ENCODE measurements around the gene SDK1.
"Not testable (repeated sequence)": the region's sequence is repeated elsewhere in the genome, so short reads cannot be mapped to it uniquely, and the experiment has no call there.

Gene SDK1

DNA sequence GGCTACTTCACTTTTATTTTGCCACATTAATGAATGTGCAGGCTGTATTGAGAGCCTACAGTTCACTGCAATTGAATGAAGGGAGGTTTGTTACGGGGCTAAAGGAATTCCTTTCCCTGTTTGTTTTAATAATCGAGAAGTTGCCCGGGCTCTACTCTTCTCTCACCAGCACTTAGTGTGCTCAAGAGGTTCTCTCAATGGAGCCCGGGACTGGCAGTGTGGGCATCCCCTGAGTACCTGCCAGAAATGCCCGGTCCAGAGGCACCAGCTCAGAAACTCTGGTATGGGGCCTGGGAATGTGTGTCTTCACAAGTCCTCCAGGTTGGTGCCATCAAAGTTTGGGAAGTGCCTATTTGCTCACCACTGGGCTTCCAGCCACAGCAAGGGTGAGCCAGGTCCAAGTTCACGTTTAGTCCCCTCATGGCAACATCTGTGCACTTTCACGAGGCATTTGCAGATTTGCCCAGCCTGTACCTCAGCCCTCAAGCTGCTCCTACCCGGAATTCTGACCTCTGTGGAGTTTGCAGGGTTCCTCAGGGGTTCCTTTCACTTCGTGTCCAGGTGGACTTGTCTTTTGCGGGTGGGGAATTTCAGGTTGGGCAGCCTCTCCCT is 622.4 kb downstream of the SDK1 start:
- no peak for DNase-seq (ENCODE audit: low spot score)

DNA sequence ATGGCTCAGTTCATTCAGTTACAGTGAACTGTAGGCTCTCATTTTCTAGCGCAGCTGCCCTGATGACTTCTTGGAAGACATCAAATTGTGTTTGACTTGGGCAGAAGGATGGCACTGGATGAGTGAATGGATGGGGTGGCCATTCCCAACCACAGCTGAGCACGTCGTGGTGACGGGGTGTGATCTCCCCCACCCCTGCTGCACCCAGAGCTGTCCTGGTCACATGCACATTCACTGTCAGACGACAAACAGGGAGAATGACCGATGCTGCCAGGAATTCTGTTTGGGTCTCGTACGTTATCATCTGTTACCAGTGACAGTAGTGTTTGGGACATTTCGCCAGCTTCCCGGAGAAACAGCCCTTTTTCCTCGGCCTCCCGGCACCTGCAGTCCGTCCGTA is 623.2 kb downstream of the SDK1 start:
- no peak for DNase-seq (ENCODE audit: low spot score)

GRCh38 chr7:3927446-3928110 is 626.5 kb downstream of the SDK1 start:
- no peak for DNase-seq (ENCODE audit: low spot score)

GRCh38 chr7:3928727-3929515 is 627.9 kb downstream of the SDK1 start:
- DNase-seq (ENCODE audit: low spot score), result no peak

DNA sequence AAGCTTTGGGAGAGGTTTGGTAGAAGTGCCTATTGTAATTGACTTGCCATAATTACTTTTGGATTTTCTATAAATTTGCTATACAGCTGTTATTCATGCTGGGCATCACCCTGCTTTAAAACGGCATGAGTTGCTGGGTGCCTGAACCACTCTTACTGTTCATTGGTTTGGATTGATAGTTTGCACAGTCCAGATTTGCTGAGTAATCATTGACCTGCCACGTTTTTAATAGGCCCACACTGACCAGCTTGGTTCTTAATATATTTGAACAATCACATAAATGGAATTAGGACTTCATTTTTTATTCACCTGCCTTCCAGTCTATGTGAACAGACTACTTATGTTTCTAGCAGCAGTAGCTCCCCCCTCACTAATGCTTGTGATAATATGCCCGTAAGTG is 630.8 kb downstream of the SDK1 start:
- no peak for DNase-seq (ENCODE audit: low spot score)

- no peak for DNase-seq (ENCODE audit: low spot score)
These were observed 636.1 kb downstream of the SDK1 start for GRCh38 chr7:3937146-3937545.

DNA sequence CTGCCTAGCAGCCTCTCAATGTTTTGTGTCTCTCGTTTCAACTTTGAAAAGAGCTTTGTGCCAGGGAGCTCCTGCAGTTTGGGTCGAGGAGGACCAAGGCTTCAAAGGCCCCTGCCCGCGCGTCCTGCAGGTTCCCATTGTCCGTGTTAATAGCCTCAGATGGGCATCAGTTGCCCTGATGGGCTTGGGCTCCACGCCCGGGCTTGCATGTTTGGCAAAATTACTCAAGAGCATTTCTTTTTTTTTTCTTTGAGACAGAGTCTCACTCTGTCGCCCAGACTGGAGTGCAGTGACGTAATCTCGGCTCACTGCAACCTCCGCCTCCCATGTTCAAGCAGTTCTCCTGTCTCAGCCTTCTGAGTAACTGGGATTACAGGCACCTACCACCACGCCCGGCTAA is 636.6 kb downstream of the SDK1 start:
- no peak for DNase-seq (ENCODE audit: low spot score)

DNA sequence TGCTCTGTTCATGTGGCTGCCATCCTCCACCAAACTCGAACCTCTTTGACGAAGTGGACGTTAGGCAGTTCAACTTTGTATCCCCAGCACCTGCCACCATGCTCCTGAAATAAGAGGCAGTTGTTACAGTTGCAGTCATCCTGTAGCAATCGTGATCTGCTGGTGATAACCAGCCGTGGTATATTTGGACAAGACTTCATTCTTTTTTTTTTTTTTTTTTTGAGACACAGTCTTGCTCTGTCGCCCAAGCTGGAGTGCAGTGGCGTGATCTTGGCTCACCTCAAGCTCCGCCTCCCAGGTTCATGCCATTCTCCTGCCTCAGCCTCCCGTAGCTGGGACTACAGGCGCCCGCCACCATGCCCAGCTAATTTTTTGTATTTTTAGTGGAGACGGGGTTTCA is 640.7 kb downstream of the SDK1 start:
- not testable (repeated sequence) for DNase-seq (ENCODE audit: low spot score)

GRCh38 chr7:3942276-3942675 is 641.2 kb downstream of the SDK1 start:
- no peak for DNase-seq (ENCODE audit: low spot score)

DNA sequence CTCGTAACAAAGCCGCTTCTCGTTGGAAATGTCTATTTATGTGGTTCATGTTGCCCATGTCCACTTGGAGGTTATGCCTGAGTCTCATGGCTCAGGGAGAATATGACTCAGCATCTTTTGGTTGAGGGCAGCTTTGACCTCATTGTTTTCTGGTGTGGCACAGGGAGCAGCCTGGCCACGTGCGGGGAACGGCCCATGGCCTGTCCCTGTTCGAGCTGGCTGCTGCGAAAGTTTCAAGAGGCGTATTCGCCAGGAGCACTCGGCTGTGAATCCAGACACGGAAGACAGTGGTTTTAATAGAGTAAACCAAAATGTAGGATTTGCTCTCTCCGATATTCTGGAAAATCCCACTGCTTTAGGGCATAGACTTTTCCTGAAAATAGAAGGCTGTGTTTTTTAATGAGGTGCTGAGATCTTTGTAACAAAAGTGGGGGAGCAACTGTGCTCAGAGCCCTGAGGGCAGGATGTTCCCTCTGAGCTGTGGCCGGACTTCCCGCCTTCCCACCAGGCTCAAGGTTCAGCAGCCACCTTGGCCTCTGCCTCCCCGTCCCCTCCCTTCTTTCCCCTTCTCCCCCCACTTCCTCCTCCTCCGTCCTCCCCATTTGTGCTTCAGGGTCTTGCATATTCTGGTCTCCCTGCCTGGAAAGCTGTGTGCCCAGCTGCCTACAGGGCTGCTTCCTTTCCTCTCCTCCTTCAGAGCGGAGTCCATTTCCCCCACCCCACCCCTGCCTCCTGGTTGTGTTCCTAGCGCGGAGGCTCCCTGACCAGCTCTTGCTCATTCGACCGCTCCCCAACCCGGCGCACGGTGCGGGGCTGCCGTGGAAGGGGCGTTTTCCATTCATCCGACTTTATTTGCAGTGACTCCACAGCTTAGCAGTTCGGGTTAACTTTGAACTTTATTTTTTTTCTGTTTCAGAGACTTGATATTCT is 642.0 kb downstream of the SDK1 start:
- no peak for DNase-seq (ENCODE audit: low spot score)

DNA sequence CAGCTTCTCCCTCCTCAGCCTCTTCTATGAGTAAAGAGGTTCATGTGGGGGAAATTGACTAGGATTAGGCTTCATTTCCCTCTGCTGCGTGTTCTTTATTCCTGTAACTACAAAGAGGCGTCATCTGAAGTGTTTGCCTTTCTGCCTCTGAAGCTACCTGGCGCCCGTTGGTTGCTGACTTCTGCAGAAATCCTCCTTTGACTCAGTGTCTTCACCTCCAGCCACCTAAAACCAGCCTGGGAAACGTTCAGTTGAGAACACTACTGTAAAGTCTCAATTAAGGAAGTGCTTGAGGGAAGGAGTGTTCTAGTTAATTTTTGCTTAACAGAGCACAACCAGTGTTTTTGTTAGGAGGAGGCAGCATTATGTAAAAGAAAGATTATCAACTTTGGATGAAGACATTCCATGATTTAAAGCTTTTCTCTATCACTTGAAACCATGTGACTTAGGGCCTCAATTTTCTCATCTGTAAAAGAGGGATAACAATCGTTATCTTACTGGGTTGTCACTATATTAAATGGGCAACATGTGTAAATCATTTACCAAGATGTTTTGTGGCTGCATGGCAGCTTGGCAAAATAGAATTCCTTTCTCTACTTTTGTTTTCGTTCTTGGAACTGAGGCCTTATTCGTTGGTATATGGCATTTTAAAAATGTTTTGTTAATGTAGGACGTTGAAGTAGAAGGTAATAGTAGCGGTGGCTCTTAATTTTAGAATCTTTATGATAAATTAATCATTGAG is 642.9 kb downstream of the SDK1 start:
- DNase-seq (ENCODE audit: low spot score), result no peak

- DNase-seq (ENCODE audit: low spot score), result no peak
These were observed 648.2 kb downstream of the SDK1 start for GRCh38 chr7:3949242-3949640.

GRCh38 chr7:3950249-3950648 is 649.2 kb downstream of the SDK1 start:
- no peak for DNase-seq (ENCODE audit: low spot score)

GRCh38 chr7:3951316-3952055 is 650.4 kb downstream of the SDK1 start:
- DNase-seq (ENCODE audit: low spot score), result no peak

- no peak for DNase-seq (ENCODE audit: low spot score)
These were observed 652.1 kb downstream of the SDK1 start for GRCh38 chr7:3953133-3953532.

DNA sequence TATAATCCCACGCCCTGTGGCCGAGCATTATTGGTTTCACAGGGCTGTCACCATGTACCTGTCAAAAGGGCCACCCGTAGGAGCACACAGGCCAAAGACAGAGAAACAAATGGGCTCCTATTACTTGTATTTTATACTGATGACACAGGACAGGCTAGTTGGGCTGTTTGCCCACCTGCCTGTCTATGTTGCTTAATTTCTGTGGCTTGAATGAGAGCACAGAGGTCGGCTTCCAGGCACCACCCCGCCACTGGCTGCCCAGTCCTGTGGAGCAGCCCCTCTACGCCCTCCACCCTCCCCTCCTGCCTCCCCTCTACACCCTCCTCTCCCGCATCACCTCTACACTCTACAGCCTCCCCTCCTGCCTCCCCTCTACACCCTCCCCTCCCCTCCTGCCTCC is 652.9 kb downstream of the SDK1 start:
- no peak for DNase-seq (ENCODE audit: low spot score)

GRCh38 chr7:3955026-3955425 is 654.0 kb downstream of the SDK1 start:
- no peak for DNase-seq (ENCODE audit: low spot score)

- DNase-seq (ENCODE audit: low spot score), result no peak
These were observed 655.0 kb downstream of the SDK1 start for GRCh38 chr7:3955751-3956696.

DNA sequence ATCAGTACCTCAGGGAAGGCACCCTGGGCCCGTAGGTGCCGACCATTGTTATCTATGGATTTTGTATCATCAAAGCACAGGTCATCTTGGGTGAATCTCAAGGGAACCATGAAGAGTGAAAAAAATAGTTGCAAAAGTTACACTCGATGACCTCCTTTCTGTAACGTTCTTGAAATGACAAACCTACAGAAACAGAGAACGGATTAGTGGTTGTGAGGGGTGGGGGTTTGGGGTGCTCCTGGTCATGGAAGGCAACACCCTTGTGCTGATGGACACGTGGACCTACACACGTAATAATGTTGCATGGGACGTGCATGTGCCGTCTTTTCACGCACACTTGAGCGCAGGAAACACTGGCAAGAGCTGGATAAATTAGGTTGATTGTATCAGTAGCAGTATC is 655.9 kb downstream of the SDK1 start:
- DNase-seq (ENCODE audit: low spot score), result no peak

All from germinal center (tissue), 1 donor.